Measurements from ENCODE around the gene BRMS1. TPM values are rescaled to one million over a fixed set of nuclear protein-coding genes. Genes with fewer than 3 reads are reported as not detected.
"Not testable (repeated sequence)": the region's sequence is repeated elsewhere in the genome, so short reads cannot be mapped to it uniquely, and the experiment has no call there.

The BRMS1 gene
- 109 TPM for polyA plus RNA-seq (2012; ENCODE audit: insufficient read depth, insufficient read length, low read depth)

- Histone ChIP-seq H3K36me3 (peaks cover 8% of the 10 kb centered on the region; the same call in 1 of the 2 replicates), H3K4me1 (no peaks in the 10 kb centered on the region; the same call in 1 of the 2 replicates), H3K27me3 (no peaks in the 10 kb centered on the region), H3K4me3 (ENCODE audit: low read depth, low read length) (peak within 1 kb of the TSS; percentile 97), H3K9me3 (no peaks in the 10 kb centered on the region)
- DNase-seq: peak; percentile 98
- TF ChIP-seq CTCF (IDR thresholded peaks at IDR 0.05; ENCODE audit: low read depth, low read length): no peak
Measured at GRCh38 chr11:66344550-66345315, at the start of gene BRMS1. Gene BRMS1, minus strand, starts transcription at chr11:66345104. Its CDS starts 2,870 bp downstream, at chr11:66342234.

- no peak for TF ChIP-seq CTCF (IDR thresholded peaks at IDR 0.05; ENCODE audit: low read depth, low read length)
- H3K4me3 ChIP-seq (ENCODE audit: low read depth, low read length): no peak overlapping the region
- H3K9me3 ChIP-seq: no peaks in the 10 kb centered on the region
- no peak for DNase-seq
- H3K27me3 ChIP-seq: no peaks in the 10 kb centered on the region
- H3K36me3 ChIP-seq: no peaks in the 10 kb centered on the region
- 0 out of 2 replicates have a peak, but pooled peaks cover 3% of the 10 kb centered on the region for H3K4me1 ChIP-seq
Measured at GRCh38 chr11:66393954-66394353, 49.0 kb upstream of the BRMS1 start.

- no peaks in the 10 kb centered on the region for H3K27me3 ChIP-seq
- TF ChIP-seq CTCF (IDR thresholded peaks at IDR 0.05; ENCODE audit: low read depth, low read length): no peak
- H3K36me3 ChIP-seq: no peaks in the 10 kb centered on the region
- no peak overlapping the region for H3K4me3 ChIP-seq (ENCODE audit: low read depth, low read length)
- H3K9me3 ChIP-seq: no peaks in the 10 kb centered on the region
- 0 out of 2 replicates have a peak, but pooled peaks cover 3% of the 10 kb centered on the region for H3K4me1 ChIP-seq
- no peak for DNase-seq
Measured at GRCh38 chr11:66391322-66391721, 46.4 kb upstream of the BRMS1 start.

- no peaks in the 10 kb centered on the region for H3K36me3 ChIP-seq
- peak; percentile 85 for DNase-seq
- no peaks in the 10 kb centered on the region for H3K27me3 ChIP-seq
- H3K4me3 ChIP-seq (ENCODE audit: low read depth, low read length): no peak overlapping the region
- no peaks in the 10 kb centered on the region for H3K4me1 ChIP-seq
- peak; percentile 97 for TF ChIP-seq CTCF (IDR thresholded peaks at IDR 0.05; ENCODE audit: low read depth, low read length)
- no peaks in the 10 kb centered on the region for H3K9me3 ChIP-seq
Measured at GRCh38 chr11:66388780-66389386, 44.0 kb upstream of the BRMS1 start.

- DNase-seq: peak; percentile 88
- peak; percentile 97 for TF ChIP-seq CTCF (IDR thresholded peaks at IDR 0.05; ENCODE audit: low read depth, low read length)
- Histone ChIP-seq H3K4me1 (no peaks in the 10 kb centered on the region), H3K27me3 (no peaks in the 10 kb centered on the region), H3K9me3 (no peaks in the 10 kb centered on the region), H3K36me3 (no peaks in the 10 kb centered on the region), H3K4me3 (ENCODE audit: low read depth, low read length) (peak overlapping the region; percentile 45)
Measured at GRCh38 chr11:66386171-66387069, 41.5 kb upstream of the BRMS1 start.

GRCh38 chr11:66384316-66384715 is 39.4 kb upstream of the BRMS1 start:
- H3K9me3 ChIP-seq; DNase-seq; H3K4me1 ChIP-seq; H3K27me3 ChIP-seq; H3K4me3 ChIP-seq (ENCODE audit: low read depth, low read length); H3K36me3 ChIP-seq: not testable (repeated sequence)
